HepG2 (cell line): ENCODE measurements around the gene HTR1D. TPM values are rescaled to one million over a fixed set of nuclear protein-coding genes. Genes with fewer than 3 reads are reported as not detected.
A peak's percentile ranks its signal among the peaks of the same experiment; 100 is the strongest.

Experiments used
- ATAC-seq: fragments of 200-7000 bp; cut with Tn5 transposase; 3 replicates; pipeline ENCODE4 v1.9.1; 2020; ENCODE audit warnings: mild to moderate bottlenecking, moderate library complexity
- BruUV-seq: library from RNA; stranded (reverse); fragments of 400-500 nt; replicated peaks from 2 replicates; lab custom pipeline; 2021; lab: Mats Ljungman, UMichigan
- CTCF ChIA-PET: fragments of 300-600 bp; formaldehyde crosslinking; extraction: SDS; loops from one replicate; lab custom pipeline; 2021; ENCODE audit warnings: low total read pairs, inconsistent platforms, low intra/inter-chr PET ratio; lab: Yijun Ruan, JAX
- POLR2A ChIA-PET: fragments of 350-600 bp; sonication (Branson Sonifier 250); formaldehyde crosslinking; loops from one replicate; lab custom pipeline; 2020; ENCODE audit warnings: antibody characterized with exemption, inconsistent platforms; lab: Yijun Ruan, JAX
- DNase-seq: peaks from one replicate; pipeline ENCODE4 v3.0.0-alpha.2; 2015; ENCODE audit warnings: low spot score
- FAIRE-seq: peaks from 3 replicates; lab custom pipeline; 2011; peaks lifted over from hg19 to GRCh38; lab: Jason Lieb, UNC
- H2AFZ ChIP-seq: one replicate; pipeline ENCODE4 v1.6.1; 2011; ENCODE audit warnings: low read length, inconsistent platforms
- H3K27ac ChIP-seq: fragments of 300-600 bp; 3 replicates; pipeline ENCODE4 v1.8.0; 2011; ENCODE audit warnings: mixed run types, mild to moderate bottlenecking, mixed read lengths, low read length, inconsistent platforms; ENCODE audit not compliant: insufficient read depth; ENCODE audit errors: extremely low read length
- H3K27me3 ChIP-seq, 2 experiments: fragments of 200-600 bp in 1 of 2; 2 replicates in 1 of 2; 3 replicates in 1 of 2; pipeline versions ENCODE4 v1.6.0 to v1.8.0; 2011; ENCODE audit warnings: low read length in 2 of 2, mild to moderate bottlenecking in 2 of 2, moderate library complexity in 2 of 2, inconsistent platforms in 1 of 2; ENCODE audit not compliant: insufficient read depth in 2 of 2, control insufficient read depth in 1 of 2
- H3K36me3 ChIP-seq, 2 experiments: fragments of 200-600 bp in 1 of 2; replicated peaks in 1 of 2; 2 replicates in 1 of 2; 3 replicates in 1 of 2; pipeline versions ENCODE4 v1.5.1 to v1.8.0; 2011; ENCODE audit warnings: low read length in 2 of 2, inconsistent platforms in 1 of 2; ENCODE audit not compliant: insufficient read depth in 2 of 2, control insufficient read depth in 1 of 2
- H3K4me1 ChIP-seq: 2 replicates; pipeline ENCODE4 v1.5.1; 2012; ENCODE audit warnings: low read length, inconsistent platforms; ENCODE audit not compliant: insufficient read depth
- H3K4me2 ChIP-seq: 2 replicates; pipeline ENCODE4 v1.6.0; 2011; ENCODE audit warnings: low read depth, low read length, inconsistent platforms
- H3K4me3 ChIP-seq, 3 experiments: fragments of 200-600 bp in 1 of 3; sonication (generic), shearing (Covaris generic) in 1 of 3; replicated peaks in 1 of 3; 2 replicates each; pipeline ENCODE4 v1.5.1; 2011 to 2016; ENCODE audit warnings: low read length in 3 of 3, inconsistent platforms in 2 of 3, low read depth in 2 of 3, mild to moderate bottlenecking in 2 of 3, control low read depth in 1 of 3, mixed read lengths in 1 of 3; ENCODE audit not compliant: insufficient read depth in 1 of 3
- H3K79me2 ChIP-seq: one replicate; pipeline ENCODE4 v1.6.1; 2011; ENCODE audit warnings: low read length, inconsistent platforms; ENCODE audit not compliant: insufficient read depth
- H3K9ac ChIP-seq: 2 replicates; pipeline ENCODE4 v1.6.0; 2011; ENCODE audit warnings: mild to moderate bottlenecking, low read depth, low read length, inconsistent platforms; ENCODE audit not compliant: insufficient read depth
- H3K9me3 ChIP-seq: 2 replicates; pipeline ENCODE4 v1.5.1; 2012; ENCODE audit warnings: mild to moderate bottlenecking, low read length
- H4K20me1 ChIP-seq: 2 replicates; pipeline ENCODE4 v1.6.0; 2011; ENCODE audit warnings: inconsistent platforms, mild to moderate bottlenecking, low read length, moderate library complexity; ENCODE audit not compliant: insufficient read depth
- BHLHE40 ChIP-seq: IDR thresholded peaks from 2 replicates; pipeline ENCODE4 v1.6.1; 2011; ENCODE audit warnings: low read length, improper control_type of control experiment
- MEIS1 ChIP-seq: sonication (generic); formaldehyde crosslinking; IDR thresholded peaks from 2 replicates; pipeline ENCODE4 v1.9.0; 2021; ENCODE audit warnings: mild to moderate bottlenecking, missing genetic modification reagents, moderate library complexity, borderline replicate concordance
- MXI1 ChIP-seq: IDR thresholded peaks from 3 replicates; pipeline ENCODE4 v1.6.1; 2012; ENCODE audit warnings: low read depth, low read length, inconsistent platforms, borderline replicate concordance
- REXO4 ChIP-seq: sonication (generic); formaldehyde crosslinking; IDR thresholded peaks from 2 replicates; pipeline ENCODE4 v1.8.0; 2022; ENCODE audit warnings: missing genetic modification reagents, mild to moderate bottlenecking, borderline replicate concordance
- ZC3H13 ChIP-seq: sonication (generic); formaldehyde crosslinking; IDR thresholded peaks from 2 replicates; pipeline ENCODE4 v1.8.1; 2023; ENCODE audit warnings: mild to moderate bottlenecking, missing genetic modification reagents, moderate library complexity
- ZNF124 ChIP-seq: sonication (generic); formaldehyde crosslinking; IDR thresholded peaks from 2 replicates; pipeline ENCODE4 v1.4.0; 2020; ENCODE audit warnings: missing genetic modification reagents
- ZNF205 ChIP-seq: IDR thresholded peaks from 2 replicates; pipeline ENCODE4 v1.6.1; 2018; ENCODE audit warnings: missing biosample characterization, missing genetic modification reagents
- ZNF616 ChIP-seq: sonication (generic); formaldehyde crosslinking; IDR thresholded peaks from 2 replicates; pipeline ENCODE4 v1.5.0; 2020; ENCODE audit warnings: low read depth, mild to moderate bottlenecking, missing genetic modification reagents
- WGBS: methylation state at CpG from one replicate; pipeline ENCODE4 v1.1.6; 2017; ENCODE audit warnings: low lambda C conversion rate; 5-methylcytosine and 5-hydroxymethylcytosine counted together
- in situ Hi-C: cut with HindIII; loops from 2 replicates; pipeline ENCODE4 v1.10.0; 2017; ENCODE audit warnings: low pct_unique_long_range_greater_than_20kb; ENCODE audit not compliant: extremely low pct_ligation_motif_present
- intact Hi-C: fragments of 100-400 bp; cut with micrococcal nuclease; formaldehyde crosslinking; loops from one replicate; pipeline ENCODE4 v1.10.0; 2022; ENCODE audit not compliant: unreplicated experiment
- polyA plus RNA-seq, 8 experiments: library from polyadenylated mRNA; depleted of rRNA in 3 of 8; stranded (reverse) in 7 of 8; unstranded in 1 of 8; fragments of >200 nt; fragmentation: Illumina TruSeq in 4 of 8; extraction: Trizol in 4 of 8; gene quantifications; 2 replicates each; pipeline versions ENCODE4 v1.2.1 to v1.2.3, GENCODE V29; 2011 to 2016; ENCODE audit warnings: low read depth in 4 of 8, missing spikeins in 1 of 8, mixed read lengths in 1 of 8; ENCODE audit not compliant: insufficient read depth in 1 of 8
- total RNA-seq, 5 experiments: library from RNA; depleted of rRNA; stranded (reverse); fragments of >200 nt; fragmentation: Illumina TruSeq; extraction: Trizol; gene quantifications; 2 replicates each; pipeline ENCODE4 v1.2.3, GENCODE V29; 2016; ENCODE audit warnings: low read depth in 1 of 5
- TF ChIP-seq, protein P1 (sequence below): sonication (generic); formaldehyde crosslinking; IDR thresholded peaks from 2 replicates; pipeline ENCODE4 v1.4.0; 2020; ENCODE audit warnings: mild to moderate bottlenecking, missing genetic modification reagents
- TF ChIP-seq, protein P2 (sequence below), 2 experiments: fragments of 450-650 bp in 1 of 2; sonication (generic) in 1 of 2; formaldehyde crosslinking; IDR thresholded peaks; 2 replicates each; pipeline versions ENCODE4 v1.5.0 to v1.8.0; 2020 to 2022; ENCODE audit warnings: mild to moderate bottlenecking in 1 of 2, missing genetic modification reagents in 1 of 2
- TF ChIP-seq, protein P3 (sequence below): sonication (generic); formaldehyde crosslinking; IDR thresholded peaks from 2 replicates; pipeline ENCODE4 v1.4.0; 2020; ENCODE audit warnings: mild to moderate bottlenecking, missing genetic modification reagents, borderline replicate concordance
- TF ChIP-seq, protein P4 (sequence below): sonication (generic); formaldehyde crosslinking; IDR thresholded peaks from 2 replicates; pipeline ENCODE4 v1.9.0; 2021; ENCODE audit warnings: mild to moderate bottlenecking, missing genetic modification reagents

Gene HTR1D
- total and polyA plus RNA-seq, 2 of the 13 experiments (the other 11 are each of a cell fraction or from before 2014, with no cell fraction given), result 0.04 to 0.07 TPM

DNA sequence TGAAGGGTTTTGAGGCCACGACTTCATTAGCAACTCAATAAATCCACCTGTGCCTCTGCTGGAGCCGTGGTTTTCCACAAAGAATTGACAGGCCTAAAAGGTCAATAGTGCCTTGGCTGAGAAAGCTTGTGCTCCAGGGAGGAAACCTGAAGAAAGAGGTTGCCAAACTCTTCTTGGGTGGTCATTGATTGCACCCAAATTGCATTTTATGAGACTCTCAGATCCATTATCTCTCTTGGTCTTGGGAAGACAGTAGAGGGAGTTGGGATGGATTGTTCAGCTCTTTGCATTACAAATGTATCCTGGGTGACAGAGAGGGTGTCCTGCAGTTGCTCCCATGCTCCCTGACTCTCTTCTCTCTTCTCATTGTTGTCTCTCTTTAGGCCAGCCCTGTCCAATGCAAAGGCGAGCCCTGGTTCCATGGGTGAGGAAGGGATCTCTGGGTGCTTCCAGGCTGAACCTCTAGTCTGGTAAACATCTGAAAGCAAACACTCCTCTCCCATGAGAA, 46.1 kb upstream of the HTR1D start:
- Histone ChIP-seq H3K36me3 (no peaks in the 10 kb centered on the region), H4K20me1 (no peaks in the 10 kb centered on the region), H3K27ac (no peak overlapping the region), H3K9me3 (no peaks in the 10 kb centered on the region), H3K4me1 (peaks cover 18% of the 10 kb centered on the region), H3K9ac (no peak overlapping the region), H3K79me2 (no peaks in the 10 kb centered on the region), H2AFZ (no peak overlapping the region), H3K4me3 (no peak overlapping the region), H3K27me3 (no peaks in the 10 kb centered on the region), H3K4me2 (no peak overlapping the region)
- DNase-seq (no peak), ATAC-seq (peak; percentile 56; the same call in 2 of the 3 replicates), FAIRE-seq (no peak)
- ChIA-PET CTCF (no interaction called here), POLR2A (no interaction called here)
- WGBS, result 13% methylated on average over 3 of the region's 3 CpGs
- in situ Hi-C loops (no loop called here), intact Hi-C loops (no loop called here)
- BruUV-seq, result no TSS peak
- TF ChIP-seq MXI1 (no peak), REXO4 (CRISPR knock-in tag) (no peak), BHLHE40 (no peak), ZC3H13 (CRISPR knock-in tag) (no peak), ZNF124 (CRISPR knock-in tag) (no peak), ZNF205 (no peak), MEIS1 (CRISPR knock-in tag) (no peak), ZNF616 (CRISPR knock-in tag) (no peak)
- TF ChIP-seq, protein P1, sequence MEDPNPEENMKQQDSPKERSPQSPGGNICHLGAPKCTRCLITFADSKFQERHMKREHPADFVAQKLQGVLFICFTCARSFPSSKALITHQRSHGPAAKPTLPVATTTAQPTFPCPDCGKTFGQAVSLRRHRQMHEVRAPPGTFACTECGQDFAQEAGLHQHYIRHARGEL, result no peak
- TF ChIP-seq, protein P2, sequence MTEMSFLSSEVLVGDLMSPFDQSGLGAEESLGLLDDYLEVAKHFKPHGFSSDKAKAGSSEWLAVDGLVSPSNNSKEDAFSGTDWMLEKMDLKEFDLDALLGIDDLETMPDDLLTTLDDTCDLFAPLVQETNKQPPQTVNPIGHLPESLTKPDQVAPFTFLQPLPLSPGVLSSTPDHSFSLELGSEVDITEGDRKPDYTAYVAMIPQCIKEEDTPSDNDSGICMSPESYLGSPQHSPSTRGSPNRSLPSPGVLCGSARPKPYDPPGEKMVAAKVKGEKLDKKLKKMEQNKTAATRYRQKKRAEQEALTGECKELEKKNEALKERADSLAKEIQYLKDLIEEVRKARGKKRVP (CRISPR knock-in tag; IDR thresholded peaks at IDR 0.05), result no peak
- TF ChIP-seq, protein P3, sequence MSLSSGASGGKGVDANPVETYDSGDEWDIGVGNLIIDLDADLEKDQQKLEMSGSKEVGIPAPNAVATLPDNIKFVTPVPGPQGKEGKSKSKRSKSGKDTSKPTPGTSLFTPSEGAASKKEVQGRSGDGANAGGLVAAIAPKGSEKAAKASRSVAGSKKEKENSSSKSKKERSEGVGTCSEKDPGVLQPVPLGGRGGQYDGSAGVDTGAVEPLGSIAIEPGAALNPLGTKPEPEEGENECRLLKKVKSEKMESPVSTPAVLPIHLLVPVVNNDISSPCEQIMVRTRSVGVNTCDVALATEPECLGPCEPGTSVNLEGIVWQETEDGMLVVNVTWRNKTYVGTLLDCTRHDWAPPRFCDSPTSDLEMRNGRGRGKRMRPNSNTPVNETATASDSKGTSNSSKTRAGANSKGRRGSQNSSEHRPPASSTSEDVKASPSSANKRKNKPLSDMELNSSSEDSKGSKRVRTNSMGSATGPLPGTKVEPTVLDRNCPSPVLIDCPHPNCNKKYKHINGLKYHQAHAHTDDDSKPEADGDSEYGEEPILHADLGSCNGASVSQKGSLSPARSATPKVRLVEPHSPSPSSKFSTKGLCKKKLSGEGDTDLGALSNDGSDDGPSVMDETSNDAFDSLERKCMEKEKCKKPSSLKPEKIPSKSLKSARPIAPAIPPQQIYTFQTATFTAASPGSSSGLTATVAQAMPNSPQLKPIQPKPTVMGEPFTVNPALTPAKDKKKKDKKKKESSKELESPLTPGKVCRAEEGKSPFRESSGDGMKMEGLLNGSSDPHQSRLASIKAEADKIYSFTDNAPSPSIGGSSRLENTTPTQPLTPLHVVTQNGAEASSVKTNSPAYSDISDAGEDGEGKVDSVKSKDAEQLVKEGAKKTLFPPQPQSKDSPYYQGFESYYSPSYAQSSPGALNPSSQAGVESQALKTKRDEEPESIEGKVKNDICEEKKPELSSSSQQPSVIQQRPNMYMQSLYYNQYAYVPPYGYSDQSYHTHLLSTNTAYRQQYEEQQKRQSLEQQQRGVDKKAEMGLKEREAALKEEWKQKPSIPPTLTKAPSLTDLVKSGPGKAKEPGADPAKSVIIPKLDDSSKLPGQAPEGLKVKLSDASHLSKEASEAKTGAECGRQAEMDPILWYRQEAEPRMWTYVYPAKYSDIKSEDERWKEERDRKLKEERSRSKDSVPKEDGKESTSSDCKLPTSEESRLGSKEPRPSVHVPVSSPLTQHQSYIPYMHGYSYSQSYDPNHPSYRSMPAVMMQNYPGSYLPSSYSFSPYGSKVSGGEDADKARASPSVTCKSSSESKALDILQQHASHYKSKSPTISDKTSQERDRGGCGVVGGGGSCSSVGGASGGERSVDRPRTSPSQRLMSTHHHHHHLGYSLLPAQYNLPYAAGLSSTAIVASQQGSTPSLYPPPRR (CRISPR knock-in tag), result no peak
- TF ChIP-seq, protein P4, sequence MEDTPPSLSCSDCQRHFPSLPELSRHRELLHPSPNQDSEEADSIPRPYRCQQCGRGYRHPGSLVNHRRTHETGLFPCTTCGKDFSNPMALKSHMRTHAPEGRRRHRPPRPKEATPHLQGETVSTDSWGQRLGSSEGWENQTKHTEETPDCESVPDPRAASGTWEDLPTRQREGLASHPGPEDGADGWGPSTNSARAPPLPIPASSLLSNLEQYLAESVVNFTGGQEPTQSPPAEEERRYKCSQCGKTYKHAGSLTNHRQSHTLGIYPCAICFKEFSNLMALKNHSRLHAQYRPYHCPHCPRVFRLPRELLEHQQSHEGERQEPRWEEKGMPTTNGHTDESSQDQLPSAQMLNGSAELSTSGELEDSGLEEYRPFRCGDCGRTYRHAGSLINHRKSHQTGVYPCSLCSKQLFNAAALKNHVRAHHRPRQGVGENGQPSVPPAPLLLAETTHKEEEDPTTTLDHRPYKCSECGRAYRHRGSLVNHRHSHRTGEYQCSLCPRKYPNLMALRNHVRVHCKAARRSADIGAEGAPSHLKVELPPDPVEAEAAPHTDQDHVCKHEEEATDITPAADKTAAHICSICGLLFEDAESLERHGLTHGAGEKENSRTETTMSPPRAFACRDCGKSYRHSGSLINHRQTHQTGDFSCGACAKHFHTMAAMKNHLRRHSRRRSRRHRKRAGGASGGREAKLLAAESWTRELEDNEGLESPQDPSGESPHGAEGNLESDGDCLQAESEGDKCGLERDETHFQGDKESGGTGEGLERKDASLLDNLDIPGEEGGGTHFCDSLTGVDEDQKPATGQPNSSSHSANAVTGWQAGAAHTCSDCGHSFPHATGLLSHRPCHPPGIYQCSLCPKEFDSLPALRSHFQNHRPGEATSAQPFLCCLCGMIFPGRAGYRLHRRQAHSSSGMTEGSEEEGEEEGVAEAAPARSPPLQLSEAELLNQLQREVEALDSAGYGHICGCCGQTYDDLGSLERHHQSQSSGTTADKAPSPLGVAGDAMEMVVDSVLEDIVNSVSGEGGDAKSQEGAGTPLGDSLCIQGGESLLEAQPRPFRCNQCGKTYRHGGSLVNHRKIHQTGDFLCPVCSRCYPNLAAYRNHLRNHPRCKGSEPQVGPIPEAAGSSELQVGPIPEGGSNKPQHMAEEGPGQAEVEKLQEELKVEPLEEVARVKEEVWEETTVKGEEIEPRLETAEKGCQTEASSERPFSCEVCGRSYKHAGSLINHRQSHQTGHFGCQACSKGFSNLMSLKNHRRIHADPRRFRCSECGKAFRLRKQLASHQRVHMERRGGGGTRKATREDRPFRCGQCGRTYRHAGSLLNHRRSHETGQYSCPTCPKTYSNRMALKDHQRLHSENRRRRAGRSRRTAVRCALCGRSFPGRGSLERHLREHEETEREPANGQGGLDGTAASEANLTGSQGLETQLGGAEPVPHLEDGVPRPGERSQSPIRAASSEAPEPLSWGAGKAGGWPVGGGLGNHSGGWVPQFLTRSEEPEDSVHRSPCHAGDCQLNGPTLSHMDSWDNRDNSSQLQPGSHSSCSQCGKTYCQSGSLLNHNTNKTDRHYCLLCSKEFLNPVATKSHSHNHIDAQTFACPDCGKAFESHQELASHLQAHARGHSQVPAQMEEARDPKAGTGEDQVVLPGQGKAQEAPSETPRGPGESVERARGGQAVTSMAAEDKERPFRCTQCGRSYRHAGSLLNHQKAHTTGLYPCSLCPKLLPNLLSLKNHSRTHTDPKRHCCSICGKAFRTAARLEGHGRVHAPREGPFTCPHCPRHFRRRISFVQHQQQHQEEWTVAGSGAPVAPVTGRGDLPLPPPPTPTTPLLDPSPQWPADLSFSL (CRISPR knock-in tag), result no peak
